Upper lobe of right lung (tissue), 1 donor: ENCODE measurements around the gene SOCS3. TPM values are rescaled to one million over a fixed set of nuclear protein-coding genes. Genes with fewer than 3 reads are reported as not detected.

Experiments
- ATAC-seq: fragments of 200-7000 bp; cut with Tn5 transposase; one replicate; pipeline ENCODE4 v1.9.1; 2020; ENCODE audit warnings: mild to moderate bottlenecking, moderate library complexity
- DNase-seq: peaks from one replicate; pipeline ENCODE4 v3.0.0-alpha.2; 2020
- H3K27ac ChIP-seq: fragments of 200-600 bp; one replicate; pipeline ENCODE4 v1.8.0; 2022
- H3K27me3 ChIP-seq: fragments of 200-600 bp; one replicate; pipeline ENCODE4 v1.8.0; 2022; ENCODE audit warnings: mild to moderate bottlenecking
- H3K36me3 ChIP-seq: fragments of 200-600 bp; one replicate; pipeline ENCODE4 v1.8.0; 2022
- H3K4me1 ChIP-seq: fragments of 200-600 bp; one replicate; pipeline ENCODE4 v1.8.0; 2022
- H3K4me3 ChIP-seq: fragments of 200-600 bp; one replicate; pipeline ENCODE4 v1.8.0; 2022; ENCODE audit warnings: mild to moderate bottlenecking
- H3K9me3 ChIP-seq: fragments of 200-600 bp; one replicate; pipeline ENCODE4 v1.8.0; 2022
- intact Hi-C: fragments of 100-400 bp; cut with DNase I; formaldehyde crosslinking; loops from one replicate; pipeline ENCODE4 v1.11.0; 2022
- total RNA-seq: library from RNA; stranded (reverse); fragmentation: NEBNext Ultra II Directional; extraction: Animal tissue kit (Norgen Biotek cat#: 25700); gene quantifications from one replicate; pipeline ENCODE4 v1.2.1, GENCODE V29; 2021
- TF ChIP-seq, protein P1 (sequence below): fragments of 200-600 bp; IDR thresholded peaks from one replicate; pipeline ENCODE4 v1.8.0; 2022; ENCODE audit warnings: antibody characterized with exemption
- donor health status: DM: no; HTN: yes; CAD: no; lungs with severe emphysema.

The SOCS3 gene
- total RNA-seq, 1 donor from 2014 or later: 82.0 TPM

DNA sequence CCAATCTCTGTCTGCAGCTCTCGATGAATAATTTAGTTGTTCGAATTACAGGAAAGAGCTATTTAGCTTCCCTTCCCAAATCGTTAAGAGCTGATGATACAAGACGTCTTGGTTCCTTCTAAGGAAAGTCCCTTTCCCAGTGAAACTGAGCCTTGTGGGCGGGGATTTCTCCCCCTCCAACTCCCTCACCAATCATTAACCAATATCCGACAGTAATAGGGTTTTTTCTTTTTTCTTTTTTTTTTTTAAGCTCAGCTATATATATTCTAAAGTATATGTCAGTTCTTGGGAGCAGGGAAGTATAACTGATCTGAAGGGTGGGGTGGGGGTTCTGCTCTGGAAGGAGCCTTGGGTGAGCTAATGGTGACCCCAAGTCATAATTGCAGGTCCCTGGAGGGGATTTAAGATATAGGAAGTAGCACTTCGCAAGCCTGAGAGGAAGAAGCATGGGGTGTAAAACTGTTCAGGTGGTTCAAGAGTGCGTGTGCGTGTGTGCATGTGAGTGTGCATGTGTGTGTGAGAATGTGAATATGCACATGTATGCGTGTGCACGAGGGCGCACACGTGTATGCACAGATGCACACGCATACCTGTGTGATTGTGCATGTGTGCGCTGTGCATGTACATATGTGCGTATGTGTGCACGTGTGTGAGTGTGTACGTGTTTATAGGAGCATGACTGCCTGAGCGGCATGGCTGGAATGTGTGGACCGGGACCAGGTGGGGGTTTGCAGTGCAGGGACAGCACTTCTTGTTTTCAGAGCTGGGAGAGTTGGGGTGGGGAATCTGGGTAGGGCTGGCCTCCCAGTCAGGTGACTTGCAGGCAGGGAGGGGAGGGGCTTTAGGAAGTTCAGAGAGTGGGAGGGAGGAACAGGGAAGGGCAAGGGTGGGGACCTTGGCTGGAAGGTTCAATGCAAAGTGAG, 42.7 kb downstream of the SOCS3 start:
- Histone ChIP-seq H3K4me1 (peaks cover 47% of the 10 kb centered on the region), H3K9me3 (no peaks in the 10 kb centered on the region), H3K36me3 (no peaks in the 10 kb centered on the region), H3K4me3 (peak overlapping the region; percentile 6), H3K27ac (peak overlapping the region; percentile 80), H3K27me3 (no peaks in the 10 kb centered on the region)
- peak; percentile 81 for DNase-seq
- ATAC-seq: peak; percentile 69
- TF ChIP-seq, protein P1, sequence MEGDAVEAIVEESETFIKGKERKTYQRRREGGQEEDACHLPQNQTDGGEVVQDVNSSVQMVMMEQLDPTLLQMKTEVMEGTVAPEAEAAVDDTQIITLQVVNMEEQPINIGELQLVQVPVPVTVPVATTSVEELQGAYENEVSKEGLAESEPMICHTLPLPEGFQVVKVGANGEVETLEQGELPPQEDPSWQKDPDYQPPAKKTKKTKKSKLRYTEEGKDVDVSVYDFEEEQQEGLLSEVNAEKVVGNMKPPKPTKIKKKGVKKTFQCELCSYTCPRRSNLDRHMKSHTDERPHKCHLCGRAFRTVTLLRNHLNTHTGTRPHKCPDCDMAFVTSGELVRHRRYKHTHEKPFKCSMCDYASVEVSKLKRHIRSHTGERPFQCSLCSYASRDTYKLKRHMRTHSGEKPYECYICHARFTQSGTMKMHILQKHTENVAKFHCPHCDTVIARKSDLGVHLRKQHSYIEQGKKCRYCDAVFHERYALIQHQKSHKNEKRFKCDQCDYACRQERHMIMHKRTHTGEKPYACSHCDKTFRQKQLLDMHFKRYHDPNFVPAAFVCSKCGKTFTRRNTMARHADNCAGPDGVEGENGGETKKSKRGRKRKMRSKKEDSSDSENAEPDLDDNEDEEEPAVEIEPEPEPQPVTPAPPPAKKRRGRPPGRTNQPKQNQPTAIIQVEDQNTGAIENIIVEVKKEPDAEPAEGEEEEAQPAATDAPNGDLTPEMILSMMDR: no peak
- intact Hi-C loops: no loop called here

DNA sequence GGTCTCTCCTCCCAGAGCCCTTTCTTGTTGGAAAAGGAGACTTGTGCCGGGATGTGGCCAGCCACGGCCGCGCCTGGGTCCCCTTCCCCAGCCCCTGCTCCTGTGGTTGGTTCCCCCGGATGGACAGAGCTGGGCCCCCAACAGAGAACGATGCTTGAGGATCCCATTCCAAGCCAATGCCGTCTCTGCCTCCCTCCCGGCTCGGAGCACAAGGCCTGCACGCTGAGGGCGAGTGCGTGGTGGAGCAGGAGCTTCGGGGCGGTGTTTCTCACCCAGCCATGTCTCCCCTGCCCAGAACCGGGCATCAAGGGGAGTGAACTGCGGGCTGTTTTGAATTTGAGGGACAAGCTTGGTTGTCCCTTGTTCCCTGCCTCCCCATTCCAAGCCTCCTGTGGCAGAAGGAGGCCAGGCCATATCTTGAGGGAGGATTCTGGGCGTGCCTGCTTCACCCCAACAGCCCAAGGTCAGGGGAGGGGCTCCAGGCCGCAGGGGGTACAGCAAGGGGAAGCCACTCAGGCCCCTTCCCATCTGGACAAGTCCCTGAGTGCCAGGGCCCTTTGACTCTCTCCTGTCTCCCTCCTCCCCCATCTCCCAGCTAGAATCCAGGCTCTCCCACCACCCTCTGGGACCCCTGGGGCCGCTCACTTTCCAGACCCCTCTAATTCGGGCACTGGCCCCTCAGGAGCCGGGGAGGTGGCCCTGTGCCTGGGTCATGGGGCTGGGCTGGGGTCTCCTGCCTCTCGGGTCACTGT, 43.6 kb downstream of the SOCS3 start:
- ATAC-seq (no peak), DNase-seq (no peak)
- intact Hi-C loops: no loop called here
- Histone ChIP-seq H3K27ac (peak overlapping the region; percentile 80), H3K4me3 (peak overlapping the region; percentile 6), H3K4me1 (peaks cover 47% of the 10 kb centered on the region), H3K36me3 (no peaks in the 10 kb centered on the region), H3K27me3 (no peaks in the 10 kb centered on the region), H3K9me3 (no peaks in the 10 kb centered on the region)
- TF ChIP-seq, protein P1: no peak

DNA sequence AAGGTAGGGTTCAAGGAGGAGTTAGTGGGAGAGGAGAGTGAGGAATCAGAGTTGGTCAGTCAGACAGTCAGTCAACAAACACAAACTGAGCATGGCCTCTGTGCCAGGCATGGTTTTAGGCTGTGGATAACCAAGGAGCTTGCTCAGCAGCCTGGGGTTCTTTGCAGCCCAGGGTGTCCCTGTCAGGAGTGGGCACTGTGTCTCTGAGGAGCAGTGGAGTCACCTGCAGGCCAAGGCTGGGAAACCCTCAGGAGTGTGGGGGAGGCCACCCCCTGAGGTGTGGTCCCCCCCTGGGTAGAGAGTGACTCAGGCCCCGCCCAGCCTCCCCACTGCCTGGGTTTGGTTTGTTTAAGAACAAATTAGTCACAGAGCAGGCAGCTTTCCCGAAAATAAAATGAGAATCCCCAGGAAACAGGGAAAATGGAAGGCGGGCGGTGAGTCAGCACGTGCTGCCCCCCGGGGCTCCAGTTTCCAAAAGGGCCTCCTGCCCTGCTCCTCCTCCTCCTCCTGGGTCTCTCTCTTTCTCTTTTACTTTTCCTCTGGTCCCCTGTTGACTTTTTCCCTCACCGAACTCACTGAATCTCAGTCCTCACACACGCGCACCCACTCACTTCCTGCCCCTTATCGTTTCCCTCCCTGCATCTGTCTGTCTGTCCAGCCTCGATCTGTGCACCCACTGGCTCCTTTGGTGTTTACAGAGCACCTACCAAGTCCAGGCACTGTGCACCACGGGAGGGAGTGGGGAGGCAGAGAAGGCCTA, 44.3 kb downstream of the SOCS3 start:
- DNase-seq (peak; percentile 89), ATAC-seq (peak; percentile 54)
- Histone ChIP-seq H3K27me3 (no peaks in the 10 kb centered on the region), H3K27ac (peak overlapping the region; percentile 80), H3K4me1 (peaks cover 47% of the 10 kb centered on the region), H3K36me3 (no peaks in the 10 kb centered on the region), H3K9me3 (no peaks in the 10 kb centered on the region), H3K4me3 (no peak overlapping the region)
- TF ChIP-seq, protein P1: no peak
- intact Hi-C loops: no loop called here

DNA sequence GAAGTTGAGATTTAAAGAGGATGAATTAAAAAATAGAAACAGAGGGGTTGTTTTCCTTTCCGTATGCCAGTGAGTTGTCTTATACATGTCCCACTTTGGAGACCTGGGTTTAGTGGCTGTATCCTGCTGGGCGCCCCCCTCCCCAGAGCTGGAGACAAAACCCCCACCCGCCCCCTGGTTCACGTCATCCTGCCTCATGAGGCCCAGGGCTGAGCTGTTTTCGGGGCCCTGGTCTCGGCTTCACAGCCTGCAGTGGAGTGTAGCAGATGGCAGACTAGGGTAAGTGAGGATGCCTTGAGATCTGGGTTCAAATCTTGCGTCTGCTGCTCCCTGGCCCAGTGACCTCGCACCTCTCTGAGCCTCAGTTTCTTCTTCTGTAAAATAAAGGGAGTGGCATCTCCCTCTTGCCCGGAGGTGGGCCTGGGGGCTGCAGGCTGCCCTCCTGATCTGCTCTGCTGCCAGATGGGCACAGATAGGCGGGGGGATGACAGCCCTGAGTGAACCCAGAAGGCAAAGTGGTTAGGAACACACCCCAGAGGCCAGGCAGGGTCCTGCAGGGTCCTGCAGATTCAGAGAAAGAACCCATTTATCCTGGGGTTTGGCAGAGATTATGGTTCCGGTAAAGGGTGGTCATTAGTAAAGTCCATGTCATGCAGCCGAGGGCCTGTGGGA, 45.1 kb downstream of the SOCS3 start:
- H3K36me3 ChIP-seq: no peaks in the 10 kb centered on the region
- H3K4me1 ChIP-seq: peaks cover 47% of the 10 kb centered on the region
- H3K4me3 ChIP-seq: peak overlapping the region; percentile 49
- H3K27ac ChIP-seq: peak overlapping the region; percentile 80
- ATAC-seq (no peak), DNase-seq (no peak)
- intact Hi-C loops: no loop called here
- H3K27me3 ChIP-seq: no peaks in the 10 kb centered on the region
- TF ChIP-seq, protein P1: peak; percentile 5
- H3K9me3 ChIP-seq: no peaks in the 10 kb centered on the region
